GM23338 (cell line): ENCODE results near the gene ATP8A1. TPM values are rescaled to one million over a fixed set of nuclear protein-coding genes. Genes with fewer than 3 reads are reported as not detected.

Source experiments
- ATAC-seq: fragments of 200-7000 bp; cut with Tn5 transposase; 3 replicates; pipeline ENCODE4 v1.9.1; 2020
- DNase-seq: peaks from one replicate; pipeline ENCODE4 v3.0.0-alpha.2; 2015; ENCODE audit warnings: low spot score
- H2AFZ ChIP-seq: fragments of 200-600 bp; sonication (generic); 2 replicates; pipeline ENCODE4 v1.8.0; 2016; ENCODE audit warnings: antibody characterized with exemption, mild to moderate bottlenecking, moderate library complexity
- H3F3A ChIP-seq: fragments of 200-600 bp; sonication (generic); replicated peaks from 2 replicates; pipeline ENCODE4 v1.8.0; 2017; ENCODE audit warnings: antibody characterized with exemption, mixed run types, low read depth
- H3K27ac ChIP-seq: fragments of 200-600 bp; sonication (generic); 2 replicates; pipeline ENCODE4 v1.6.1; 2016; ENCODE audit warnings: low read depth
- H3K27me3 ChIP-seq: fragments of 200-600 bp; sonication (generic); 2 replicates; pipeline ENCODE4 v1.8.0; 2016; ENCODE audit warnings: mild to moderate bottlenecking, mixed run types, moderate library complexity; ENCODE audit not compliant: insufficient read depth
- H3K36me3 ChIP-seq: fragments of 200-600 bp; sonication (generic); 2 replicates; pipeline ENCODE4 v1.8.0; 2016; ENCODE audit warnings: mild to moderate bottlenecking; ENCODE audit not compliant: insufficient read depth
- H3K4me1 ChIP-seq: fragments of 200-600 bp; sonication (generic); 2 replicates; pipeline ENCODE4 v1.8.0; 2016; ENCODE audit warnings: mild to moderate bottlenecking, moderate library complexity; ENCODE audit not compliant: insufficient read depth
- H3K4me2 ChIP-seq: fragments of 200-600 bp; sonication (generic); 2 replicates; pipeline ENCODE4 v1.7.1; 2017; ENCODE audit warnings: mixed run types
- H3K4me3 ChIP-seq: fragments of 200-600 bp; sonication (generic); 2 replicates; pipeline ENCODE4 v1.6.1; 2016; ENCODE audit warnings: mixed run types
- H3K79me2 ChIP-seq: fragments of 200-600 bp; sonication (generic); replicated peaks from 2 replicates; pipeline ENCODE4 v1.8.0; 2017; ENCODE audit warnings: mild to moderate bottlenecking; ENCODE audit not compliant: insufficient read depth
- H3K9me2 ChIP-seq: fragments of 200-600 bp; sonication (generic); 2 replicates; pipeline ENCODE4 v1.8.0; 2017; ENCODE audit not compliant: insufficient read depth
- H4K20me1 ChIP-seq: fragments of 200-600 bp; sonication (generic); replicated peaks from 2 replicates; pipeline ENCODE4 v1.8.0; 2017; ENCODE audit warnings: mild to moderate bottlenecking; ENCODE audit not compliant: insufficient read depth
- H3K27ac Mint-ChIP-seq: 2 replicates; pipeline ENCODE4 v1.8.0; 2020; ENCODE audit warnings: inconsistent platforms, mild to moderate bottlenecking, moderate library complexity, mixed read lengths
- H3K27me3 Mint-ChIP-seq: 3 replicates; pipeline ENCODE4 v1.8.0; 2022; ENCODE audit warnings: low read depth, mild to moderate bottlenecking, moderate library complexity, mixed read lengths, inconsistent platforms; ENCODE audit not compliant: insufficient read depth, poor library complexity
- H3K36me3 Mint-ChIP-seq: 3 replicates; pipeline ENCODE4 v1.8.0; 2021; ENCODE audit warnings: low read depth, mild to moderate bottlenecking, inconsistent platforms, moderate library complexity, mixed read lengths
- H3K4me1 Mint-ChIP-seq: 3 replicates; pipeline ENCODE4 v1.8.0; 2020; ENCODE audit warnings: mild to moderate bottlenecking, inconsistent platforms, mixed read lengths
- H3K4me3 Mint-ChIP-seq: 3 replicates; pipeline ENCODE4 v1.8.0; 2021; ENCODE audit warnings: moderate library complexity, mild to moderate bottlenecking, inconsistent platforms, mixed read lengths
- H3K9me3 Mint-ChIP-seq: 3 replicates; pipeline ENCODE4 v1.8.0; 2020; ENCODE audit warnings: moderate library complexity, mild to moderate bottlenecking, inconsistent platforms, mixed read lengths
- CREB1 ChIP-seq: fragments of 250-450 bp; sonication (Bioruptor Pico); IDR thresholded peaks from 2 replicates; pipeline ENCODE4 v1.5.0; 2020; ENCODE audit warnings: low read depth, mild to moderate bottlenecking, moderate library complexity
- JUNB ChIP-seq: IDR thresholded peaks from one replicate; pipeline ENCODE4 v1.6.1; 2016; ENCODE audit warnings: antibody characterized with exemption; ENCODE audit not compliant: unreplicated experiment
- POLR2AphosphoS5 ChIP-seq: IDR thresholded peaks from 2 replicates; pipeline ENCODE4 v1.6.1; 2016; ENCODE audit warnings: antibody characterized with exemption, low read depth
- ZNF331 ChIP-seq: fragments of 250-450 bp; sonication (Bioruptor Pico); IDR thresholded peaks from 2 replicates; pipeline ENCODE4 v1.5.0; 2020; ENCODE audit warnings: low read depth, mild to moderate bottlenecking, moderate library complexity
- polyA plus RNA-seq: library from polyadenylated mRNA; unstranded; fragments of >200 nt; fragmentation: Nextera tagmentation; extraction: Ambion mirVana; gene quantifications from 2 replicates; pipeline ENCODE4 v1.2.1, GENCODE V29; 2016
- total RNA-seq: library from RNA; depleted of rRNA; stranded (reverse); fragments of >200 nt; shearing (Covaris generic); gene quantifications from 2 replicates; pipeline ENCODE4 v1.2.3, GENCODE V29; 2014
- TF ChIP-seq, protein P1 (sequence below), 2 experiments: fragments of 200-600 bp in 1 of 2; sonication (generic) in 1 of 2; conservative IDR thresholded peaks; 2 replicates each; pipeline versions ENCODE4 v1.5.1 to v1.6.1; 2016 to 2017; ENCODE audit warnings: antibody characterized with exemption in 2 of 2, low read depth in 2 of 2, mild to moderate bottlenecking in 2 of 2, moderate library complexity in 1 of 2
- TF ChIP-seq, protein P2 (sequence below): fragments of 250-450 bp; sonication (Bioruptor Pico); IDR thresholded peaks from 2 replicates; pipeline ENCODE4 v1.5.0; 2020; ENCODE audit warnings: mild to moderate bottlenecking, moderate library complexity

ATP8A1 gene
- total and polyA plus RNA-seq, 2 experiments from 2014 or later = 6.8 to 66.3 TPM

DNA sequence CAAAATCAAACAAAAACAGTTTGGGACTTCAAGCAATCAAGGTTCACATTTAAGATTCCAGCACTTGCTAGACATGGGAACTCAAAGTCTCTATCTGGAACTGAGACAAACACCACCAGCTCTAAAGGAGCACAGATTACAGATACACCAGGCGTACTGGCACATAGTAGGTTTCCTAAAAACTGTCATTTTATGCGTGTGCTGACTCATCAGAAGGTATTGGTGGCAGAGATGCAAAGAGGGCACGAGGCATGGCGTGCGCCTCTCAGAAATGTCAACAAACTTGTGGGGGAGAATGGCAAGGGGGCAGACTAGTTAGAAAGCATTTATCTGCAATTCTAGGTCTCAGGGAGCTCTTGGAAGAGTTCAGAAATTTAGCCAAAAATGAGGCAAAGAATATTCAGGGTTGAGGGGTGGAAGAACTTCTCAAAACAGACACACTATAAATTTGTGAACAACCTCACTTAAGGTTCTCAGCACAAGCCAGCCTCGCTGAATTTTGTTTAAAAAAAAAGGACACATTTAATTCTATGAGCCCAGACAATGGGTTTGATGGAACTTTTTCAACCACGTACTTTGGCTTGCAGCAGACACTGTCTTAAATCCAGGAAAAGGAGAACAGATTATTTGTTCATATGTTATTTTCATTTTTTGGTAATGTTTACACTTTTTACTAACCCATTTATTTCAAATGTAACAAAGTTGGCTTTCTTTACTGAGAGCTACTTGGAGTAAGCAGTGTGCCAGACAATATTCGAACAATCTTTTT, 159.6 kb downstream of the ATP8A1 start (continued):
- TF ChIP-seq, protein P1, sequence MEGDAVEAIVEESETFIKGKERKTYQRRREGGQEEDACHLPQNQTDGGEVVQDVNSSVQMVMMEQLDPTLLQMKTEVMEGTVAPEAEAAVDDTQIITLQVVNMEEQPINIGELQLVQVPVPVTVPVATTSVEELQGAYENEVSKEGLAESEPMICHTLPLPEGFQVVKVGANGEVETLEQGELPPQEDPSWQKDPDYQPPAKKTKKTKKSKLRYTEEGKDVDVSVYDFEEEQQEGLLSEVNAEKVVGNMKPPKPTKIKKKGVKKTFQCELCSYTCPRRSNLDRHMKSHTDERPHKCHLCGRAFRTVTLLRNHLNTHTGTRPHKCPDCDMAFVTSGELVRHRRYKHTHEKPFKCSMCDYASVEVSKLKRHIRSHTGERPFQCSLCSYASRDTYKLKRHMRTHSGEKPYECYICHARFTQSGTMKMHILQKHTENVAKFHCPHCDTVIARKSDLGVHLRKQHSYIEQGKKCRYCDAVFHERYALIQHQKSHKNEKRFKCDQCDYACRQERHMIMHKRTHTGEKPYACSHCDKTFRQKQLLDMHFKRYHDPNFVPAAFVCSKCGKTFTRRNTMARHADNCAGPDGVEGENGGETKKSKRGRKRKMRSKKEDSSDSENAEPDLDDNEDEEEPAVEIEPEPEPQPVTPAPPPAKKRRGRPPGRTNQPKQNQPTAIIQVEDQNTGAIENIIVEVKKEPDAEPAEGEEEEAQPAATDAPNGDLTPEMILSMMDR (conservative IDR thresholded peaks at IDR 0.05; ENCODE audit: low read depth in 2 of 2) = no peak
- TF ChIP-seq, protein P2, sequence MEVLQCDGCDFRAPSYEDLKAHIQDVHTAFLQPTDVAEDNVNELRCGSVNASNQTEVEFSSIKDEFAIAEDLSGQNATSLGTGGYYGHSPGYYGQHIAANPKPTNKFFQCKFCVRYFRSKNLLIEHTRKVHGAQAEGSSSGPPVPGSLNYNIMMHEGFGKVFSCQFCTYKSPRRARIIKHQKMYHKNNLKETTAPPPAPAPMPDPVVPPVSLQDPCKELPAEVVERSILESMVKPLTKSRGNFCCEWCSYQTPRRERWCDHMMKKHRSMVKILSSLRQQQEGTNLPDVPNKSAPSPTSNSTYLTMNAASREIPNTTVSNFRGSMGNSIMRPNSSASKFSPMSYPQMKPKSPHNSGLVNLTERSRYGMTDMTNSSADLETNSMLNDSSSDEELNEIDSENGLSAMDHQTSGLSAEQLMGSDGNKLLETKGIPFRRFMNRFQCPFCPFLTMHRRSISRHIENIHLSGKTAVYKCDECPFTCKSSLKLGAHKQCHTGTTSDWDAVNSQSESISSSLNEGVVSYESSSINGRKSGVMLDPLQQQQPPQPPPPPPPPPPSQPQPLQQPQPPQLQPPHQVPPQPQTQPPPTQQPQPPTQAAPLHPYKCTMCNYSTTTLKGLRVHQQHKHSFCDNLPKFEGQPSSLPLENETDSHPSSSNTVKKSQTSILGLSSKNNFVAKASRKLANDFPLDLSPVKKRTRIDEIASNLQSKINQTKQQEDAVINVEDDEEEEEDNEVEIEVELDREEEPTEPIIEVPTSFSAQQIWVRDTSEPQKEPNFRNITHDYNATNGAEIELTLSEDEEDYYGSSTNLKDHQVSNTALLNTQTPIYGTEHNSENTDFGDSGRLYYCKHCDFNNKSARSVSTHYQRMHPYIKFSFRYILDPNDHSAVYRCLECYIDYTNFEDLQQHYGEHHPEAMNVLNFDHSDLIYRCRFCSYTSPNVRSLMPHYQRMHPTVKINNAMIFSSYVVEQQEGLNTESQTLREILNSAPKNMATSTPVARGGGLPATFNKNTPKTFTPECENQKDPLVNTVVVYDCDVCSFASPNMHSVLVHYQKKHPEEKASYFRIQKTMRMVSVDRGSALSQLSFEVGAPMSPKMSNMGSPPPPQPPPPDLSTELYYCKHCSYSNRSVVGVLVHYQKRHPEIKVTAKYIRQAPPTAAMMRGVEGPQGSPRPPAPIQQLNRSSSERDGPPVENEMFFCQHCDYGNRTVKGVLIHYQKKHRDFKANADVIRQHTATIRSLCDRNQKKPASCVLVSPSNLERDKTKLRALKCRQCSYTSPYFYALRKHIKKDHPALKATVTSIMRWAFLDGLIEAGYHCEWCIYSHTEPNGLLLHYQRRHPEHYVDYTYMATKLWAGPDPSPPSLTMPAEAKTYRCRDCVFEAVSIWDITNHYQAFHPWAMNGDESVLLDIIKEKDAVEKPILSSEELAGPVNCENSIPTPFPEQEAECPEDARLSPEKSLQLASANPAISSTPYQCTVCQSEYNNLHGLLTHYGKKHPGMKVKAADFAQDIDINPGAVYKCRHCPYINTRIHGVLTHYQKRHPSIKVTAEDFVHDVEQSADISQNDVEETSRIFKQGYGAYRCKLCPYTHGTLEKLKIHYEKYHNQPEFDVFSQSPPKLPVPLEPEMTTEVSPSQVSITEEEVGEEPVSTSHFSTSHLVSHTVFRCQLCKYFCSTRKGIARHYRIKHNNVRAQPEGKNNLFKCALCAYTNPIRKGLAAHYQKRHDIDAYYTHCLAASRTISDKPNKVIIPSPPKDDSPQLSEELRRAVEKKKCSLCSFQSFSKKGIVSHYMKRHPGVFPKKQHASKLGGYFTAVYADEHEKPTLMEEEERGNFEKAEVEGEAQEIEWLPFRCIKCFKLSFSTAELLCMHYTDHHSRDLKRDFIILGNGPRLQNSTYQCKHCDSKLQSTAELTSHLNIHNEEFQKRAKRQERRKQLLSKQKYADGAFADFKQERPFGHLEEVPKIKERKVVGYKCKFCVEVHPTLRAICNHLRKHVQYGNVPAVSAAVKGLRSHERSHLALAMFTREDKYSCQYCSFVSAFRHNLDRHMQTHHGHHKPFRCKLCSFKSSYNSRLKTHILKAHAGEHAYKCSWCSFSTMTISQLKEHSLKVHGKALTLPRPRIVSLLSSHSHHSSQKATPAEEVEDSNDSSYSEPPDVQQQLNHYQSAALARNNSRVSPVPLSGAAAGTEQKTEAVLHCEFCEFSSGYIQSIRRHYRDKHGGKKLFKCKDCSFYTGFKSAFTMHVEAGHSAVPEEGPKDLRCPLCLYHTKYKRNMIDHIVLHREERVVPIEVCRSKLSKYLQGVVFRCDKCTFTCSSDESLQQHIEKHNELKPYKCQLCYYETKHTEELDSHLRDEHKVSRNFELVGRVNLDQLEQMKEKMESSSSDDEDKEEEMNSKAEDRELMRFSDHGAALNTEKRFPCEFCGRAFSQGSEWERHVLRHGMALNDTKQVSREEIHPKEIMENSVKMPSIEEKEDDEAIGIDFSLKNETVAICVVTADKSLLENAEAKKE = no peak
- TF ChIP-seq POLR2AphosphoS5 (no peak), JUNB (no peak)

DNA sequence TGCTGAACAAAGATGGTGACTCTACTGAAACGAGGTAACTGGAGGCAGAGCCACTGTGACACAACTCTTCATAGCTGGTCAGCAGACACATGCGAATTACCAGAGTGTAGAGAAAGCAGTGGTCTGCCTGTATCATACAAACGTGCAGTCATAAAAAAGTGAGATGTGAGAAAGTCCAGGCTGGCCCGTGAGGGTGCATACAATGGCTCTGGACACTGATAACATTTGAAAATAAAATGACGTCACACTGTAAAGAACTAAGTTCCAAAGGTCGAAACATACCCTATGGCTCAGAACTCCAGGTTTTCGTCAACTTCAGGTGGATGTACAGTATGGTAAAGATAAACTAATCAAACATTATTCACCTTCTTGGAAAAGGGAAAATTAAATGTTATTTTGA, 163.9 kb downstream of the ATP8A1 start:
- no peak overlapping the region for H3K4me2 ChIP-seq
- H3K4me3 ChIP-seq = no peak overlapping the region
- Mint-ChIP-seq H3K27ac (no peak overlapping the region), H3K27me3 (peaks cover 1% of the 10 kb centered on the region), H3K36me3 (no peaks in the 10 kb centered on the region; the same call in 2 of the 3 replicates), H3K9me3 (0 out of 3 replicates have a peak, but pooled peaks cover 3% of the 10 kb centered on the region), H3K4me3 (no peak overlapping the region), H3K4me1 (peaks cover 48% of the 10 kb centered on the region)
- no peak overlapping the region for H2AFZ ChIP-seq
- H4K20me1 ChIP-seq = no peaks in the 10 kb centered on the region
- no peaks in the 10 kb centered on the region for H3K27me3 ChIP-seq
- no peaks in the 10 kb centered on the region for H3K9me2 ChIP-seq
- no peaks in the 10 kb centered on the region for H3K36me3 ChIP-seq
- DNase-seq = no peak
- no peaks in the 10 kb centered on the region for H3K79me2 ChIP-seq
- peaks cover 45% of the 10 kb centered on the region for H3K4me1 ChIP-seq
- no peaks in the 10 kb centered on the region for H3F3A ChIP-seq
- H3K27ac ChIP-seq = no peak overlapping the region
- no peak for ATAC-seq
- no peak for TF ChIP-seq JUNB
- TF ChIP-seq ZNF331 (CRISPR knock-in tag) = no peak
- TF ChIP-seq, protein P2 = no peak
- no peak for TF ChIP-seq POLR2AphosphoS5
- TF ChIP-seq CREB1 (CRISPR knock-in tag) = no peak
